ENCODE measurements around the gene TBRG1.

TBRG1 gene

GRCh38 chr11:124662106-124662505 lies 39.4 kb downstream of the TBRG1 start:
- DNase-seq: no peak

GRCh38 chr11:124663861-124664260 lies 41.2 kb downstream of the TBRG1 start:
- DNase-seq: no peak

- DNase-seq: no peak
Measured at GRCh38 chr11:124667601-124668000, 44.9 kb downstream of the TBRG1 start.

GRCh38 chr11:124669193-124669592 lies 46.5 kb downstream of the TBRG1 start:
- peak; percentile 44 for DNase-seq

GRCh38 chr11:124670732-124671131 lies 48.1 kb downstream of the TBRG1 start:
- DNase-seq: no peak

DNA sequence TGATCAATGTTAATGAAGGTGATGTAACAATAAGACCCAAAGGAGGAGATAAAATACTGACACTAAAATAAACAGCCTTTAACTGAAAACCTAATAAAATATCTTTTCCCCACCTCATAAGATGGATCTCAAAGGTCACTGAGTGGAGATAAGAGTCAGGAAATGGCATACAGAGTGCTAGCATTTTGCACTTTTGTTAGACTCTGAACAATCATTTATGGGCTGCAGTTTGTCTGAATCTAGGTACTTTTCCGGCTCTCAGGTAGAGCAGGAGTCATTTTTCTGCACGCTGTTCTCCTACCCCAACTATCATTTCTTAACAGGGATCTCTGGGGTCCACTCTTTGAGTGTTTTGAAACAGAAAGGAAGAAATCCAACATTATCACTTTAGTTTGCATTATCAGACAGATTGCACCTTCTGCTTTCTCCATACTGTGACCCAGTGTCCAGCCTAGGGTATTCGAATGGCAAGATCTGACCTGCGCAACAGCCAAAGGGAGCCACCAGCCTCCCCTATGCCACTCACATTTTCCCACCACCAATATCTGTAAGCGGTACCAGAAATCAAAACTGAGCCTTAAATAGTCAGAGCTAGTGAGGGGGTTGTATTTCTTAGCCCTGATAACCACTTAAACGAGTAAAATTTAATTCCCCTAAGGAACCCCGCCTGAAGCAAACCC lies 50.0 kb downstream of the TBRG1 start:
- DNase-seq: no peak

GRCh38 chr11:124673333-124674167 lies 50.9 kb downstream of the TBRG1 start, which contains the start of the genes SIAE and SPA17:
Gene SIAE (minus strand): TSS chr11:124673739. CDS start chr11:124673708, 31 bp downstream.
Gene SPA17 (plus strand): TSS chr11:124673904. CDS start chr11:124675265, 1,361 bp downstream.
- peak; percentile 96 for DNase-seq

DNA sequence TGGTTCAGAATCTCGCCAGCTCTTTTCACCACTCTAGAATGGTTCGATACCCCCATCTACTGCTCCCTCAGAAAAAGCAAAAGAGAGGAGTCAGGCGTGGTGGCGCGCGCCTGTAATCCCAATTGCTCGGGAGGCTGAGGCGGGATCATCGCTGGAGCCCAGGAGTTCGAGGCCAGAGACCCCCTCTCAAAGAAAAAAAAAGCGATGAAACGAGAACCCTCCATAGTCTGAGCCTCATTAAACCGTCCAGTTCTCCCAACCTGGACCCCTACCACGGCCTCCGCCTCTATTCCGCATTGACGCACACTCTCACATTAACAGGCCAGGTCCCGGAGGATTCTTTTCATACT lies 51.5 kb downstream of the TBRG1 start:
- no peak for DNase-seq

DNA sequence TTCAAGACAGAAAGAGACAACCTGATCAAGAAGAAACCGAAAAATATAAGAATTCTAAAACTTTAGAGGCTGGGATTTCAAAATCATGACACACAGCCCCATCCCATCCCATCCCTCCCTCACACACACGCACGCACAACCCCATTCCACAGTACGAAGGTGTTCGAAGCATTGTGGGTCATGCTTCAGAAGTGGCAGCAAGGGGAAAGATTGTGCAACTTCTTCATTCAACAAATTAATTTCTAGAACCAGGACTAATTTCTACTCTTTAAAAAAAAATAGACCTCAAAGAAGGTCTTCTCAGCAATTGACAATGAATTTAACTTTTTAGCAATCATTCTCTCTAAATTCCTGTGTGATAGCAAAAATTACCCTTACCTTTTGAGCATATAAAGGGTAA lies 51.9 kb downstream of the TBRG1 start:
- DNase-seq: no peak

GRCh38 chr11:124676386-124676785 lies 53.7 kb downstream of the TBRG1 start:
- DNase-seq: no peak

DNA sequence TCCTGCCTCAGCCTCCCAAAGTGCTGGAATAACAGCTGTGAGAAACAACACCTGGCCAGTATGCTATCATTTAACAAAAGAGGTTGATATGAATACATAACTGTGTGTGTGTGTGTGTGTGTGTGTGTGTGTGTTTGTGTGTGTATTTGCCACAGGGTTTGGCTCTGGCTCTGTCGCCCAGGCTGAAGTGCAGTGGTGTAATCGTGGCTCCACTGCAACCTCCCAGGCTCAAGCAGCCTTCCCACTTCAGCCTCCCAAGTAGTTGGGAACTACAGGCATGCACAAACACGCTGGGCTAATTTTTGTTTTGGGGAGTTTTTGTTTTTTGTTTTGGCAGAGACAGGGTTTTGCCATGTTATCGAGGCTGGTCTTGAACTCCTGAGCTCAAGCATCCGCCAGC lies 55.8 kb downstream of the TBRG1 start:
- no peak for DNase-seq

DNA sequence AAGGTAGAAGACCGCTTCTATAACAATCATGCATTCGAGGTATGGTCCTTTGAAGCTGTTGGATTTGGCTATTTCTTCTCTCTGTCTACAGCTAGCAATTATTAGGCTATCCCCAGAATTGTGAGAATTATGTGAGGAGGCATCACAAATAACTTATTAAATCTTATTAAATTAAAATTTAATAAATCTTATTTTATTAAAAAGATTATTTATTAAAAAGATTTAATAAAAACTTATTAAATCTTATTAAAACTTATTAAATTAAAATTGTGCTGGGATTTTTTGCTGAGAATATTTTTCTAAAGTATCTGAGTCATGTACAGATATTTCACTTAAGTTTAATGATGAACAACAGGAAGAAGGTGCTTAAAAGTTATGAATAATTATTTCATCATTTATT lies 58.8 kb downstream of the TBRG1 start:
- DNase-seq: no peak

GRCh38 chr11:124682443-124682842 lies 59.8 kb downstream of the TBRG1 start:
- no peak for DNase-seq
